WTC11 (cell line): Measurements from ENCODE around the gene AGBL1. TPM values are rescaled to one million over a fixed set of nuclear protein-coding genes. Genes with fewer than 3 reads are reported as not detected.

Source experiments
- ATAC-seq: fragments of 200-7000 bp; cut with Tn5 transposase; 2 replicates; pipeline ENCODE4 v1.10.0; 2021; ENCODE audit warnings: mild to moderate bottlenecking, moderate library complexity
- CTCF ChIA-PET: fragments of 300-600 bp; sonication (Branson Sonifier 250); formaldehyde crosslinking; loops from one replicate; lab custom pipeline; 2021; ENCODE audit warnings: antibody characterized with exemption; lab: Charles Lee
- POLR2A ChIA-PET: fragments of 350-600 bp; sonication (Branson Sonifier 250); formaldehyde crosslinking; loops from one replicate; lab custom pipeline; 2021; ENCODE audit warnings: antibody characterized with exemption; lab: Charles Lee
- DNase-seq: peaks from one replicate; pipeline ENCODE4 v3.0.0; 2021; ENCODE audit warnings: low spot score
- H3K27ac Mint-ChIP-seq: 2 replicates; pipeline ENCODE4 v1.8.0; 2021; ENCODE audit warnings: mixed read lengths
- H3K27me3 Mint-ChIP-seq: 2 replicates; pipeline ENCODE4 v1.8.0; 2021; ENCODE audit warnings: low read depth, mild to moderate bottlenecking, moderate library complexity, mixed read lengths
- H3K36me3 Mint-ChIP-seq: 2 replicates; pipeline ENCODE4 v1.8.0; 2021; ENCODE audit warnings: mixed read lengths
- H3K4me1 Mint-ChIP-seq: 2 replicates; pipeline ENCODE4 v1.8.0; 2022; ENCODE audit warnings: mixed read lengths
- H3K4me3 Mint-ChIP-seq: 2 replicates; pipeline ENCODE4 v1.8.0; 2021; ENCODE audit warnings: mild to moderate bottlenecking, moderate library complexity, mixed read lengths
- H3K9me3 Mint-ChIP-seq: 2 replicates; pipeline ENCODE4 v1.8.0; 2021; ENCODE audit warnings: mixed read lengths
- ATF1 ChIP-seq: sonication (generic); formaldehyde crosslinking; IDR thresholded peaks from 2 replicates; pipeline ENCODE4 v1.8.1; 2023; ENCODE audit warnings: mild to moderate bottlenecking, moderate library complexity, missing genetic modification reagents
- GABPB1 ChIP-seq: sonication (generic); formaldehyde crosslinking; IDR thresholded peaks from 2 replicates; pipeline ENCODE4 v1.8.1; 2023; ENCODE audit warnings: mild to moderate bottlenecking, missing genetic modification reagents
- GRHL2 ChIP-seq: fragments of 250-450 bp; sonication (Bioruptor Pico); IDR thresholded peaks from 2 replicates; pipeline ENCODE4 v1.8.0; 2022; ENCODE audit warnings: mild to moderate bottlenecking, moderate library complexity; ENCODE audit not compliant: insufficient replicate concordance, severe bottlenecking
- GTF2I ChIP-seq: fragments of 250-450 bp; sonication (Bioruptor Pico); conservative IDR thresholded peaks from 2 replicates; pipeline ENCODE4 v1.4.0; 2021; ENCODE audit warnings: mild to moderate bottlenecking
- NFATC4 ChIP-seq: fragments of 250-450 bp; sonication (Bioruptor Pico); IDR thresholded peaks from 2 replicates; pipeline ENCODE4 v1.9.0; 2021; ENCODE audit warnings: mild to moderate bottlenecking
- NFE2L1 ChIP-seq: sonication (generic); formaldehyde crosslinking; IDR thresholded peaks from 2 replicates; pipeline ENCODE4 v1.8.1; 2023; ENCODE audit warnings: missing genetic modification reagents
- NR3C1 ChIP-seq: sonication (generic); formaldehyde crosslinking; conservative IDR thresholded peaks from 2 replicates; pipeline ENCODE4 v1.8.1; 2023; ENCODE audit warnings: low read depth, mild to moderate bottlenecking, missing genetic modification reagents
- SP1 ChIP-seq: sonication (generic); formaldehyde crosslinking; conservative IDR thresholded peaks from 2 replicates; pipeline ENCODE4 v1.8.1; 2022; ENCODE audit warnings: missing genetic modification reagents
- TEAD1 ChIP-seq: sonication (generic); formaldehyde crosslinking; IDR thresholded peaks from 2 replicates; pipeline ENCODE4 v1.8.0; 2022; ENCODE audit warnings: mild to moderate bottlenecking, missing genetic modification reagents
- TP53 ChIP-seq: sonication (generic); formaldehyde crosslinking; IDR thresholded peaks from 2 replicates; pipeline ENCODE4 v1.8.1; 2023; ENCODE audit warnings: mild to moderate bottlenecking, missing genetic modification reagents
- ZNF263 ChIP-seq: sonication (generic); formaldehyde crosslinking; IDR thresholded peaks from 2 replicates; pipeline ENCODE4 v1.8.1; 2022; ENCODE audit warnings: low read depth, mild to moderate bottlenecking, moderate library complexity, missing genetic modification reagents
- ZNF317 ChIP-seq: sonication (generic); formaldehyde crosslinking; IDR thresholded peaks from 2 replicates; pipeline ENCODE4 v1.8.1; 2023; ENCODE audit warnings: low read depth, mild to moderate bottlenecking, moderate library complexity, missing genetic modification reagents, borderline replicate concordance
- ZNF416 ChIP-seq: fragments of 250-450 bp; sonication (Bioruptor Pico); IDR thresholded peaks from 2 replicates; pipeline ENCODE4 v1.9.0; 2021; ENCODE audit warnings: mild to moderate bottlenecking, inconsistent platforms
- total RNA-seq: library from RNA; stranded (reverse); gene quantifications from 3 replicates; pipeline ENCODE4 v1.2.3, GENCODE V29; 2021
- TF ChIP-seq, protein P1 (sequence below): fragments of 250-450 bp; sonication (Bioruptor Pico); conservative IDR thresholded peaks from 2 replicates; pipeline ENCODE4 v1.9.0; 2021; ENCODE audit warnings: mild to moderate bottlenecking
- TF ChIP-seq, protein P2 (sequence below): sonication (generic); formaldehyde crosslinking; IDR thresholded peaks from 2 replicates; pipeline ENCODE4 v1.8.0; 2023; ENCODE audit warnings: missing genetic modification reagents, mild to moderate bottlenecking, borderline replicate concordance
- TF ChIP-seq, protein P3 (sequence below): sonication (generic); formaldehyde crosslinking; IDR thresholded peaks from 2 replicates; pipeline ENCODE4 v1.8.1; 2022; ENCODE audit warnings: missing genetic modification reagents, borderline replicate concordance
- TF ChIP-seq, protein P4 (sequence below): sonication (generic); formaldehyde crosslinking; IDR thresholded peaks from 2 replicates; pipeline ENCODE4 v1.8.0; 2022; ENCODE audit warnings: missing genetic modification reagents
- TF ChIP-seq, protein P5 (sequence below): fragments of 250-450 bp; sonication (Bioruptor Pico); IDR thresholded peaks from 2 replicates; pipeline ENCODE4 v1.8.0; 2021; ENCODE audit warnings: mild to moderate bottlenecking
- TF ChIP-seq, protein P6 (sequence below): fragments of 250-450 bp; sonication (Bioruptor Pico); IDR thresholded peaks from 2 replicates; pipeline ENCODE4 v1.9.0; 2021; ENCODE audit warnings: mild to moderate bottlenecking
- TF ChIP-seq, protein P7 (sequence below): fragments of 200-600 bp; IDR thresholded peaks from 2 replicates; pipeline ENCODE4 v1.8.0; 2022; ENCODE audit warnings: antibody characterized with exemption

The AGBL1 gene
- total RNA-seq, 1 experiment from 2014 or later: not detected

DNA sequence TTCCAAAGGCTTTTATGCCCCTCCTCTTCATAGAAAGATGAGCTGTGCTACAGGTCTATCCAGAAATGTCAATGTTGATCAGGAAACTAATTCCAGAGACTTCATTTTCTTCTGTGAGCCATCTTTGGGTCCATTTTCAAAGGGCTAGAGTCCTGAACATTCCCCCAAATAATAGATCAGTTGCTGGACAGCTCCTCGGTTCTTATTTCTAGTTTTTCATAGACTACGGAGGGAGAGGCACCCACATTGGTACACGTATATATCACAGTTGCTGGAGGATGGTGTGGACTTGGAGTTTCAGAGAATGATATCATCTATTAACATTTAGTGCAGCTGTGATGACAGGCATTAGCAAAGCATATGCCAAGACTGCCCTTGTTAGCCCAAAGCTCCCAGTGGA, 59.1 kb downstream of the AGBL1 start:
- H3K27me3 Mint-ChIP-seq: no peaks in the 10 kb centered on the region
- CTCF ChIA-PET: no interaction called here
- TF ChIP-seq ATF1 (CRISPR knock-in tag): no peak
- TF ChIP-seq GTF2I (CRISPR knock-in tag): no peak
- TF ChIP-seq, protein P1, sequence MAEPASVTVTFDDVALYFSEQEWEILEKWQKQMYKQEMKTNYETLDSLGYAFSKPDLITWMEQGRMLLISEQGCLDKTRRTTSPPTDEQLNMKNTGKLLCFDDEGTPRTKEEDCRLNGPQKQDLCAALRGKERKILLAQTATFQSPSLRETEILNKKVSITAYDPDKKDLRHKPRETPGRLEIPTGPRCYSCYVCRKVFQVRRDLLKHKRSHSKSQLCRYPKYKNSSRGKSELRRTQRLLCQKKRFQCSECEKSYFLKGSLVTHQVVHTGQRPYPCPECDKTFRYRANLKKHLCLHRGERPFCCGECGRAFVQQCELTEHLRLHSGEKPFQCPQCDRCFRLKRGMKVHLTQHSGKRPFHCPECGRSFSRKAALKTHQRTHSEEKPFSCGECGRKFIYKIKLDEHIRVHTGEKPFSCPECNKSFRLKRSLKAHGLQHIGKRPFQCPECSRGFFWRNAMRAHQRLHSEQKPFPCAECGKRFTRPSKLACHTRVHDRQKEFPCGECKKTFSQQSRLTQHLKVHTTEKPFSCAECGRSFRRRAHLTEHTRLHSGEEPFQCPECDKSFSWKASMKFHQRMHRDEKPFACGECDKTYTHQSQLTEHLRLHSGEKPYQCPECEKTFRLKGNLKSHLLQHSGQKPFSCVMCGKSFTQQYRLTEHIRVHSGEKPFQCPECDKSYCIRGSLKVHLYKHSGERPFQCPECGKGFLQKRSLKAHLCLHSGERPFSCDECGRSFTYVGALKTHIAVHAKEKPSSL (CRISPR knock-in tag): no peak
- no peak for TF ChIP-seq SP1
- TF ChIP-seq GABPB1: no peak
- TF ChIP-seq, protein P2, sequence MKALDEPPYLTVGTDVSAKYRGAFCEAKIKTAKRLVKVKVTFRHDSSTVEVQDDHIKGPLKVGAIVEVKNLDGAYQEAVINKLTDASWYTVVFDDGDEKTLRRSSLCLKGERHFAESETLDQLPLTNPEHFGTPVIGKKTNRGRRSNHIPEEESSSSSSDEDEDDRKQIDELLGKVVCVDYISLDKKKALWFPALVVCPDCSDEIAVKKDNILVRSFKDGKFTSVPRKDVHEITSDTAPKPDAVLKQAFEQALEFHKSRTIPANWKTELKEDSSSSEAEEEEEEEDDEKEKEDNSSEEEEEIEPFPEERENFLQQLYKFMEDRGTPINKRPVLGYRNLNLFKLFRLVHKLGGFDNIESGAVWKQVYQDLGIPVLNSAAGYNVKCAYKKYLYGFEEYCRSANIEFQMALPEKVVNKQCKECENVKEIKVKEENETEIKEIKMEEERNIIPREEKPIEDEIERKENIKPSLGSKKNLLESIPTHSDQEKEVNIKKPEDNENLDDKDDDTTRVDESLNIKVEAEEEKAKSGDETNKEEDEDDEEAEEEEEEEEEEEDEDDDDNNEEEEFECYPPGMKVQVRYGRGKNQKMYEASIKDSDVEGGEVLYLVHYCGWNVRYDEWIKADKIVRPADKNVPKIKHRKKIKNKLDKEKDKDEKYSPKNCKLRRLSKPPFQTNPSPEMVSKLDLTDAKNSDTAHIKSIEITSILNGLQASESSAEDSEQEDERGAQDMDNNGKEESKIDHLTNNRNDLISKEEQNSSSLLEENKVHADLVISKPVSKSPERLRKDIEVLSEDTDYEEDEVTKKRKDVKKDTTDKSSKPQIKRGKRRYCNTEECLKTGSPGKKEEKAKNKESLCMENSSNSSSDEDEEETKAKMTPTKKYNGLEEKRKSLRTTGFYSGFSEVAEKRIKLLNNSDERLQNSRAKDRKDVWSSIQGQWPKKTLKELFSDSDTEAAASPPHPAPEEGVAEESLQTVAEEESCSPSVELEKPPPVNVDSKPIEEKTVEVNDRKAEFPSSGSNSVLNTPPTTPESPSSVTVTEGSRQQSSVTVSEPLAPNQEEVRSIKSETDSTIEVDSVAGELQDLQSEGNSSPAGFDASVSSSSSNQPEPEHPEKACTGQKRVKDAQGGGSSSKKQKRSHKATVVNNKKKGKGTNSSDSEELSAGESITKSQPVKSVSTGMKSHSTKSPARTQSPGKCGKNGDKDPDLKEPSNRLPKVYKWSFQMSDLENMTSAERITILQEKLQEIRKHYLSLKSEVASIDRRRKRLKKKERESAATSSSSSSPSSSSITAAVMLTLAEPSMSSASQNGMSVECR (CRISPR knock-in tag): no peak
- TF ChIP-seq, protein P3, sequence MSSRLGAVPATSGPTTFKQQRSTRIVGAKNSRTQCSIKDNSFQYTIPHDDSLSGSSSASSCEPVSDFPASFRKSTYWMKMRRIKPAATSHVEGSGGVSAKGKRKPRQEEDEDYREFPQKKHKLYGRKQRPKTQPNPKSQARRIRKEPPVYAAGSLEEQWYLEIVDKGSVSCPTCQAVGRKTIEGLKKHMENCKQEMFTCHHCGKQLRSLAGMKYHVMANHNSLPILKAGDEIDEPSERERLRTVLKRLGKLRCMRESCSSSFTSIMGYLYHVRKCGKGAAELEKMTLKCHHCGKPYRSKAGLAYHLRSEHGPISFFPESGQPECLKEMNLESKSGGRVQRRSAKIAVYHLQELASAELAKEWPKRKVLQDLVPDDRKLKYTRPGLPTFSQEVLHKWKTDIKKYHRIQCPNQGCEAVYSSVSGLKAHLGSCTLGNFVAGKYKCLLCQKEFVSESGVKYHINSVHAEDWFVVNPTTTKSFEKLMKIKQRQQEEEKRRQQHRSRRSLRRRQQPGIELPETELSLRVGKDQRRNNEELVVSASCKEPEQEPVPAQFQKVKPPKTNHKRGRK (CRISPR knock-in tag): no peak
- TF ChIP-seq, protein P4, sequence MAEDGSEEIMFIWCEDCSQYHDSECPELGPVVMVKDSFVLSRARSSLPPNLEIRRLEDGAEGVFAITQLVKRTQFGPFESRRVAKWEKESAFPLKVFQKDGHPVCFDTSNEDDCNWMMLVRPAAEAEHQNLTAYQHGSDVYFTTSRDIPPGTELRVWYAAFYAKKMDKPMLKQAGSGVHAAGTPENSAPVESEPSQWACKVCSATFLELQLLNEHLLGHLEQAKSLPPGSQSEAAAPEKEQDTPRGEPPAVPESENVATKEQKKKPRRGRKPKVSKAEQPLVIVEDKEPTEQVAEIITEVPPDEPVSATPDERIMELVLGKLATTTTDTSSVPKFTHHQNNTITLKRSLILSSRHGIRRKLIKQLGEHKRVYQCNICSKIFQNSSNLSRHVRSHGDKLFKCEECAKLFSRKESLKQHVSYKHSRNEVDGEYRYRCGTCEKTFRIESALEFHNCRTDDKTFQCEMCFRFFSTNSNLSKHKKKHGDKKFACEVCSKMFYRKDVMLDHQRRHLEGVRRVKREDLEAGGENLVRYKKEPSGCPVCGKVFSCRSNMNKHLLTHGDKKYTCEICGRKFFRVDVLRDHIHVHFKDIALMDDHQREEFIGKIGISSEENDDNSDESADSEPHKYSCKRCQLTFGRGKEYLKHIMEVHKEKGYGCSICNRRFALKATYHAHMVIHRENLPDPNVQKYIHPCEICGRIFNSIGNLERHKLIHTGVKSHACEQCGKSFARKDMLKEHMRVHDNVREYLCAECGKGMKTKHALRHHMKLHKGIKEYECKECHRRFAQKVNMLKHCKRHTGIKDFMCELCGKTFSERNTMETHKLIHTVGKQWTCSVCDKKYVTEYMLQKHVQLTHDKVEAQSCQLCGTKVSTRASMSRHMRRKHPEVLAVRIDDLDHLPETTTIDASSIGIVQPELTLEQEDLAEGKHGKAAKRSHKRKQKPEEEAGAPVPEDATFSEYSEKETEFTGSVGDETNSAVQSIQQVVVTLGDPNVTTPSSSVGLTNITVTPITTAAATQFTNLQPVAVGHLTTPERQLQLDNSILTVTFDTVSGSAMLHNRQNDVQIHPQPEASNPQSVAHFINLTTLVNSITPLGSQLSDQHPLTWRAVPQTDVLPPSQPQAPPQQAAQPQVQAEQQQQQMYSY (CRISPR knock-in tag): no peak
- TF ChIP-seq ZNF416 (CRISPR knock-in tag): no peak
- TF ChIP-seq ZNF263 (CRISPR knock-in tag): no peak
- no peak for TF ChIP-seq NR3C1 (CRISPR knock-in tag)
- TF ChIP-seq NFE2L1: no peak
- TF ChIP-seq, protein P5, sequence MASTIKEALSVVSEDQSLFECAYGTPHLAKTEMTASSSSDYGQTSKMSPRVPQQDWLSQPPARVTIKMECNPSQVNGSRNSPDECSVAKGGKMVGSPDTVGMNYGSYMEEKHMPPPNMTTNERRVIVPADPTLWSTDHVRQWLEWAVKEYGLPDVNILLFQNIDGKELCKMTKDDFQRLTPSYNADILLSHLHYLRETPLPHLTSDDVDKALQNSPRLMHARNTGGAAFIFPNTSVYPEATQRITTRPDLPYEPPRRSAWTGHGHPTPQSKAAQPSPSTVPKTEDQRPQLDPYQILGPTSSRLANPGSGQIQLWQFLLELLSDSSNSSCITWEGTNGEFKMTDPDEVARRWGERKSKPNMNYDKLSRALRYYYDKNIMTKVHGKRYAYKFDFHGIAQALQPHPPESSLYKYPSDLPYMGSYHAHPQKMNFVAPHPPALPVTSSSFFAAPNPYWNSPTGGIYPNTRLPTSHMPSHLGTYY (CRISPR knock-in tag): no peak
- TF ChIP-seq ZNF317 (CRISPR knock-in tag): no peak
- no peak for TF ChIP-seq NFATC4 (CRISPR knock-in tag)
- TF ChIP-seq GRHL2 (CRISPR knock-in tag): no peak
- TF ChIP-seq, protein P6, sequence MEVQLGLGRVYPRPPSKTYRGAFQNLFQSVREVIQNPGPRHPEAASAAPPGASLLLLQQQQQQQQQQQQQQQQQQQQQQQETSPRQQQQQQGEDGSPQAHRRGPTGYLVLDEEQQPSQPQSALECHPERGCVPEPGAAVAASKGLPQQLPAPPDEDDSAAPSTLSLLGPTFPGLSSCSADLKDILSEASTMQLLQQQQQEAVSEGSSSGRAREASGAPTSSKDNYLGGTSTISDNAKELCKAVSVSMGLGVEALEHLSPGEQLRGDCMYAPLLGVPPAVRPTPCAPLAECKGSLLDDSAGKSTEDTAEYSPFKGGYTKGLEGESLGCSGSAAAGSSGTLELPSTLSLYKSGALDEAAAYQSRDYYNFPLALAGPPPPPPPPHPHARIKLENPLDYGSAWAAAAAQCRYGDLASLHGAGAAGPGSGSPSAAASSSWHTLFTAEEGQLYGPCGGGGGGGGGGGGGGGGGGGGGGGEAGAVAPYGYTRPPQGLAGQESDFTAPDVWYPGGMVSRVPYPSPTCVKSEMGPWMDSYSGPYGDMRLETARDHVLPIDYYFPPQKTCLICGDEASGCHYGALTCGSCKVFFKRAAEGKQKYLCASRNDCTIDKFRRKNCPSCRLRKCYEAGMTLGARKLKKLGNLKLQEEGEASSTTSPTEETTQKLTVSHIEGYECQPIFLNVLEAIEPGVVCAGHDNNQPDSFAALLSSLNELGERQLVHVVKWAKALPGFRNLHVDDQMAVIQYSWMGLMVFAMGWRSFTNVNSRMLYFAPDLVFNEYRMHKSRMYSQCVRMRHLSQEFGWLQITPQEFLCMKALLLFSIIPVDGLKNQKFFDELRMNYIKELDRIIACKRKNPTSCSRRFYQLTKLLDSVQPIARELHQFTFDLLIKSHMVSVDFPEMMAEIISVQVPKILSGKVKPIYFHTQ: no peak
- TF ChIP-seq, protein P7, sequence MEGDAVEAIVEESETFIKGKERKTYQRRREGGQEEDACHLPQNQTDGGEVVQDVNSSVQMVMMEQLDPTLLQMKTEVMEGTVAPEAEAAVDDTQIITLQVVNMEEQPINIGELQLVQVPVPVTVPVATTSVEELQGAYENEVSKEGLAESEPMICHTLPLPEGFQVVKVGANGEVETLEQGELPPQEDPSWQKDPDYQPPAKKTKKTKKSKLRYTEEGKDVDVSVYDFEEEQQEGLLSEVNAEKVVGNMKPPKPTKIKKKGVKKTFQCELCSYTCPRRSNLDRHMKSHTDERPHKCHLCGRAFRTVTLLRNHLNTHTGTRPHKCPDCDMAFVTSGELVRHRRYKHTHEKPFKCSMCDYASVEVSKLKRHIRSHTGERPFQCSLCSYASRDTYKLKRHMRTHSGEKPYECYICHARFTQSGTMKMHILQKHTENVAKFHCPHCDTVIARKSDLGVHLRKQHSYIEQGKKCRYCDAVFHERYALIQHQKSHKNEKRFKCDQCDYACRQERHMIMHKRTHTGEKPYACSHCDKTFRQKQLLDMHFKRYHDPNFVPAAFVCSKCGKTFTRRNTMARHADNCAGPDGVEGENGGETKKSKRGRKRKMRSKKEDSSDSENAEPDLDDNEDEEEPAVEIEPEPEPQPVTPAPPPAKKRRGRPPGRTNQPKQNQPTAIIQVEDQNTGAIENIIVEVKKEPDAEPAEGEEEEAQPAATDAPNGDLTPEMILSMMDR: no peak
- no peak for TF ChIP-seq TEAD1 (CRISPR knock-in tag)
- TF ChIP-seq TP53 (CRISPR knock-in tag): no peak
- H3K9me3 Mint-ChIP-seq: peaks cover 14% of the 10 kb centered on the region
- H3K36me3 Mint-ChIP-seq: no peaks in the 10 kb centered on the region
- H3K27ac Mint-ChIP-seq: no peak overlapping the region
- H3K4me3 Mint-ChIP-seq: no peak overlapping the region
- H3K4me1 Mint-ChIP-seq: no peaks in the 10 kb centered on the region
- DNase-seq (no peak), ATAC-seq (no peak)
- POLR2A ChIA-PET: no interaction called here
